PC-3 (cell line): ENCODE measurements around the gene TMC5. TPM values are rescaled to one million over a fixed set of nuclear protein-coding genes. Genes with fewer than 3 reads are reported as not detected.

Experiments
- ATAC-seq: fragments of 200-7000 bp; cut with Tn5 transposase; 2 replicates; pipeline ENCODE4 v1.9.1; 2020; ENCODE audit warnings: mild to moderate bottlenecking, moderate library complexity
- BruUV-seq: library from RNA; stranded (reverse); fragments of 400-500 nt; replicated peaks from 2 replicates; lab custom pipeline; 2021; lab: Mats Ljungman, UMichigan
- CTCF ChIA-PET: fragments of 300-600 bp; sonication (Branson Sonifier 250); formaldehyde crosslinking; loops from one replicate; lab custom pipeline; 2022; ENCODE audit warnings: antibody characterized with exemption; lab: Charles Lee
- POLR2A ChIA-PET: fragments of 300-600 bp; sonication (Branson Sonifier 250); formaldehyde crosslinking; loops from one replicate; lab custom pipeline; 2022; ENCODE audit warnings: antibody characterized with exemption; ENCODE audit not compliant: unreplicated experiment; lab: Charles Lee
- DNase-seq: peaks from one replicate; pipeline ENCODE4 v3.0.0-alpha.2; 2015
- H2AFZ ChIP-seq: fragments of 300-600 bp; sonication (generic); 2 replicates; pipeline ENCODE4 v1.6.0; 2016; ENCODE audit warnings: antibody characterized with exemption, low read length
- H3F3A ChIP-seq: fragments of 300-600 bp; sonication (generic); one replicate; pipeline ENCODE4 v1.6.0; 2017; ENCODE audit warnings: antibody characterized with exemption, low read length, control low read depth, mild to moderate bottlenecking; ENCODE audit not compliant: unreplicated experiment
- H3K27ac ChIP-seq: fragments of 300-600 bp; sonication (generic); 2 replicates; pipeline ENCODE4 v1.5.1; 2016; ENCODE audit warnings: mild to moderate bottlenecking, low read length
- H3K27me3 ChIP-seq: fragments of 300-600 bp; sonication (generic); 2 replicates; pipeline ENCODE4 v1.6.1; 2016; ENCODE audit warnings: low read length, mixed read lengths
- H3K36me3 ChIP-seq: fragments of 300-600 bp; sonication (generic); 2 replicates; pipeline ENCODE4 v1.6.1; 2016; ENCODE audit warnings: low read depth, mixed run types, low read length, mixed read lengths
- H3K4me1 ChIP-seq: fragments of 300-600 bp; sonication (generic); 2 replicates; pipeline ENCODE4 v1.5.1; 2016; ENCODE audit warnings: low read length; ENCODE audit not compliant: insufficient read depth
- H3K4me2 ChIP-seq: fragments of 300-600 bp; sonication (generic); 2 replicates; pipeline ENCODE4 v1.6.0; 2016; ENCODE audit warnings: low read length
- H3K4me3 ChIP-seq: fragments of 300-600 bp; sonication (generic); 2 replicates; pipeline ENCODE4 v1.5.1; 2016; ENCODE audit warnings: mild to moderate bottlenecking, low read length, mixed read lengths
- H3K79me2 ChIP-seq: fragments of 300-600 bp; sonication (generic); 2 replicates; pipeline ENCODE4 v1.6.1; 2017; ENCODE audit warnings: low read length, mixed read lengths
- H3K9ac ChIP-seq: fragments of 300-600 bp; sonication (generic); 2 replicates; pipeline ENCODE4 v1.6.0; 2016; ENCODE audit warnings: mild to moderate bottlenecking, low read length
- H3K9me2 ChIP-seq: fragments of 300-600 bp; sonication (generic); replicated peaks from 2 replicates; pipeline ENCODE4 v1.6.1; 2016; ENCODE audit warnings: mixed run types, low read length, mixed read lengths
- H3K9me3 ChIP-seq: fragments of 300-600 bp; sonication (generic); 2 replicates; pipeline ENCODE4 v1.6.1; 2016; ENCODE audit warnings: low read length, mixed read lengths
- H4K20me1 ChIP-seq: fragments of 300-600 bp; sonication (generic); 2 replicates; pipeline ENCODE4 v1.6.1; 2016; ENCODE audit warnings: low read length, mixed read lengths
- CTCF ChIP-seq: fragments of 300-600 bp; sonication (generic); conservative IDR thresholded peaks from 2 replicates; pipeline ENCODE4 v1.5.1; 2017; ENCODE audit warnings: antibody characterized with exemption, low read depth, mild to moderate bottlenecking, low read length
- EZH2 ChIP-seq: fragments of 300-600 bp; sonication (generic); IDR thresholded peaks from one replicate; pipeline ENCODE4 v1.6.1; 2017; ENCODE audit warnings: antibody characterized with exemption, mild to moderate bottlenecking, low read length; ENCODE audit not compliant: unreplicated experiment
- EZH2phosphoT487 ChIP-seq: fragments of 300-600 bp; sonication (generic); IDR thresholded peaks from 2 replicates; pipeline ENCODE4 v1.6.1; 2018; ENCODE audit warnings: mild to moderate bottlenecking, antibody characterized with exemption, low read length, borderline replicate concordance
- intact Hi-C: fragments of 100-400 bp; cut with micrococcal nuclease; formaldehyde crosslinking; loops from 2 replicates; pipeline ENCODE4 v1.9.0; 2023
- total RNA-seq: library from RNA; depleted of rRNA; stranded (reverse); fragments of >200 nt; gene quantifications from 2 replicates; pipeline ENCODE4 v1.2.3, GENCODE V29; 2014

The TMC5 gene
- total RNA-seq, 1 experiment from 2014 or later, result 7.4 TPM

GRCh38 chr16:19484096-19484495, 66.4 kb downstream of the TMC5 start:
- Histone ChIP-seq H3F3A (no peaks in the 10 kb centered on the region), H3K4me3 (no peak overlapping the region), H3K9me2 (no peaks in the 10 kb centered on the region), H2AFZ (no peak overlapping the region), H3K27ac (no peak overlapping the region), H3K4me2 (no peak overlapping the region), H3K36me3 (peaks cover 6% of the 10 kb centered on the region), H3K27me3 (no peaks in the 10 kb centered on the region), H3K9me3 (no peaks in the 10 kb centered on the region), H3K9ac (no peak overlapping the region), H3K4me1 (peaks cover 17% of the 10 kb centered on the region), H4K20me1 (no peaks in the 10 kb centered on the region), H3K79me2 (no peaks in the 10 kb centered on the region)
- POLR2A ChIA-PET, result no interaction called here
- no peak for TF ChIP-seq CTCF
- CTCF ChIA-PET, result no interaction called here
- ATAC-seq (no peak), DNase-seq (no peak)
- intact Hi-C loops, result no loop called here
- BruUV-seq, result no TSS peak

GRCh38 chr16:19485611-19486010, 67.9 kb downstream of the TMC5 start:
- BruUV-seq, result no TSS peak
- intact Hi-C loops, result no loop called here
- H3K36me3 ChIP-seq, result peaks cover 6% of the 10 kb centered on the region
- no peak for DNase-seq
- H2AFZ ChIP-seq, result no peak overlapping the region
- H3K9ac ChIP-seq, result no peak overlapping the region
- H3K4me1 ChIP-seq, result peaks cover 6% of the 10 kb centered on the region; the same call in 1 of the 2 replicates
- H4K20me1 ChIP-seq, result no peaks in the 10 kb centered on the region
- TF ChIP-seq EZH2phosphoT487 (no peak), CTCF (no peak), EZH2 (no peak)
- ChIA-PET POLR2A (no interaction called here), CTCF (no interaction called here)
- H3K27me3 ChIP-seq, result no peaks in the 10 kb centered on the region
- no peaks in the 10 kb centered on the region for H3K9me2 ChIP-seq
- H3K79me2 ChIP-seq, result no peaks in the 10 kb centered on the region
- no peaks in the 10 kb centered on the region for H3K9me3 ChIP-seq
- H3K27ac ChIP-seq, result no peak overlapping the region
- ATAC-seq, result no peak
- no peak overlapping the region for H3K4me3 ChIP-seq
- H3F3A ChIP-seq, result no peaks in the 10 kb centered on the region
- H3K4me2 ChIP-seq, result no peak overlapping the region

GRCh38 chr16:19486051-19486450, 68.4 kb downstream of the TMC5 start:
- Histone ChIP-seq H3K36me3 (peaks cover 6% of the 10 kb centered on the region), H3K4me3 (no peak overlapping the region), H4K20me1 (no peaks in the 10 kb centered on the region), H3K4me1 (0 out of 2 replicates have a peak, but pooled peaks cover 1% of the 10 kb centered on the region), H3K27ac (no peak overlapping the region), H3K9ac (no peak overlapping the region), H3K79me2 (no peaks in the 10 kb centered on the region), H2AFZ (no peak overlapping the region), H3K9me3 (no peaks in the 10 kb centered on the region), H3K9me2 (no peaks in the 10 kb centered on the region), H3K4me2 (no peak overlapping the region), H3K27me3 (no peaks in the 10 kb centered on the region), H3F3A (no peaks in the 10 kb centered on the region)
- DNase-seq, result no peak
- ChIA-PET POLR2A (no interaction called here), CTCF (no interaction called here)
- no peak for ATAC-seq
- TF ChIP-seq CTCF (no peak), EZH2phosphoT487 (no peak), EZH2 (no peak)
- BruUV-seq, result no TSS peak
- intact Hi-C loops, result no loop called here
